K562 (cell line): Measurements from ENCODE around the gene GUCY1A1. TPM values are rescaled to one million over a fixed set of nuclear protein-coding genes. Genes with fewer than 3 reads are reported as not detected.

Source experiments
- ATAC-seq: fragments of 200-7000 bp; cut with Tn5 transposase; 3 replicates; pipeline ENCODE4 v1.9.1; 2020; ENCODE audit warnings: moderate library complexity
- BruUV-seq: library from RNA; stranded (reverse); fragments of 400-500 nt; replicated peaks from 2 replicates; lab custom pipeline; 2021; lab: Mats Ljungman, UMichigan
- CTCF ChIA-PET: fragments of 300-600 bp; formaldehyde crosslinking; extraction: SDS; loops from one replicate; lab custom pipeline; 2021; ENCODE audit warnings: low intra/inter-chr PET ratio; lab: Yijun Ruan, JAX
- POLR2A ChIA-PET: fragments of 300-600, 350-650 bp; sonication (Branson Sonifier 250); formaldehyde crosslinking; extraction: SDS; loops from one replicate; lab custom pipeline; 2021; ENCODE audit warnings: antibody characterized with exemption, inconsistent platforms; lab: Yijun Ruan, JAX
- DNase-seq, 4 experiments: peaks; one replicate each; pipeline versions ENCODE4 v3.0.0 to v3.0.0-alpha.2; 2011 to 2018; ENCODE audit warnings: low spot score in 3 of 4, mixed read lengths in 3 of 4; ENCODE audit errors: extremely low read depth in 1 of 4
- FAIRE-seq: peaks from 2 replicates; lab custom pipeline; 2011; peaks lifted over from hg19 to GRCh38; lab: Jason Lieb, UNC
- H2AFZ ChIP-seq: 2 replicates; pipeline ENCODE4 v1.6.0; 2011; ENCODE audit warnings: low read depth, low read length, control low read depth, inconsistent platforms
- H3K27ac ChIP-seq: fragments of 200-600 bp; 3 replicates; pipeline ENCODE4 v1.8.0; 2011; ENCODE audit warnings: low read depth, mild to moderate bottlenecking, control low read depth, inconsistent platforms, low read length, moderate library complexity, mixed read lengths; ENCODE audit errors: extremely low read depth
- H3K27me3 ChIP-seq, 2 experiments: fragments of 300-600 bp in 1 of 2; 2 replicates in 1 of 2; 3 replicates in 1 of 2; pipeline versions ENCODE4 v1.6.0 to v1.8.0; 2011; ENCODE audit warnings: inconsistent platforms in 2 of 2, low read length in 2 of 2, mild to moderate bottlenecking in 1 of 2, mixed read lengths in 1 of 2, moderate library complexity in 1 of 2; ENCODE audit not compliant: control insufficient read depth in 2 of 2, insufficient read depth in 2 of 2
- H3K36me3 ChIP-seq: fragments of 300-600 bp; 3 replicates; pipeline ENCODE4 v1.8.0; 2011; ENCODE audit warnings: mild to moderate bottlenecking, low read length, inconsistent platforms; ENCODE audit not compliant: control insufficient read depth, insufficient read depth
- H3K4me1 ChIP-seq, 2 experiments: fragments of 200-600 bp in 1 of 2; replicated peaks in 1 of 2; 2 replicates in 1 of 2; 3 replicates in 1 of 2; pipeline versions ENCODE4 v1.5.1 to v1.8.0; 2011; ENCODE audit warnings: inconsistent platforms in 2 of 2, low read length in 2 of 2, mild to moderate bottlenecking in 1 of 2, mixed read lengths in 1 of 2, moderate library complexity in 1 of 2; ENCODE audit not compliant: control insufficient read depth in 2 of 2, insufficient read depth in 2 of 2
- H3K4me2 ChIP-seq: 2 replicates; pipeline ENCODE4 v1.6.1; 2011; ENCODE audit warnings: low read length, control low read depth, inconsistent platforms, mixed read lengths; ENCODE audit not compliant: insufficient read depth
- H3K4me3 ChIP-seq: fragments of 200-600 bp; sonication (generic), shearing (Covaris generic); 2 replicates; pipeline ENCODE4 v1.5.1; 2016; ENCODE audit warnings: control low read depth, inconsistent platforms
- H3K79me2 ChIP-seq: fragments of 200-600 bp; 3 replicates; pipeline ENCODE4 v1.8.0; 2011; ENCODE audit warnings: low read length, inconsistent platforms; ENCODE audit not compliant: control insufficient read depth, insufficient read depth
- H3K9ac ChIP-seq, 2 experiments: 2 replicates each; pipeline versions ENCODE4 v1.6.0 to v1.6.1; 2011; ENCODE audit warnings: low read depth in 2 of 2, low read length in 2 of 2, control low read depth in 1 of 2, inconsistent platforms in 1 of 2, mild to moderate bottlenecking in 1 of 2, mixed read lengths in 1 of 2; ENCODE audit not compliant: insufficient read depth in 1 of 2
- H3K9me1 ChIP-seq: one replicate; pipeline ENCODE4 v1.6.0; 2011; ENCODE audit warnings: inconsistent platforms, mild to moderate bottlenecking, low read length, moderate library complexity; ENCODE audit not compliant: control insufficient read depth, insufficient read depth
- H3K9me3 ChIP-seq: replicated peaks from 2 replicates; pipeline ENCODE4 v1.5.1; 2011; ENCODE audit warnings: low read depth, low read length, inconsistent platforms; ENCODE audit not compliant: control insufficient read depth, insufficient read depth
- H4K20me1 ChIP-seq: replicated peaks from 2 replicates; pipeline ENCODE4 v1.6.1; 2011; ENCODE audit warnings: low read length, inconsistent platforms, mixed read lengths; ENCODE audit not compliant: control insufficient read depth, insufficient read depth
- JUNB ChIP-seq: fragments of 450-650 bp; formaldehyde crosslinking; conservative IDR thresholded peaks from 2 replicates; pipeline ENCODE4 v1.4.0; 2020; ENCODE audit warnings: mild to moderate bottlenecking
- KLF10 ChIP-seq: fragments of 250-450 bp; sonication (Bioruptor Pico); IDR thresholded peaks from 2 replicates; pipeline ENCODE4 v1.6.1; 2021; ENCODE audit warnings: matching md5 sums
- MAX ChIP-seq: sonication (generic); formaldehyde crosslinking; IDR thresholded peaks from 2 replicates; pipeline ENCODE4 v1.9.0; 2022; ENCODE audit warnings: mild to moderate bottlenecking, missing genetic modification reagents
- ZBTB8A ChIP-seq: fragments of 450-650 bp; IDR thresholded peaks from 2 replicates; pipeline ENCODE4 v1.6.1; 2018; ENCODE audit warnings: mild to moderate bottlenecking, moderate library complexity; ENCODE audit not compliant: partially characterized antibody
- ZNF263 ChIP-seq: sonication (generic); formaldehyde crosslinking; IDR thresholded peaks from 2 replicates; pipeline ENCODE4 v1.8.0; 2022; ENCODE audit warnings: mild to moderate bottlenecking, missing genetic modification reagents, borderline replicate concordance
- WGBS: fragments of 100-300 bp; shearing (Covaris generic); methylation state at CpG from one replicate; pipeline ENCODE4 v1.1.6; 2016; ENCODE audit warnings: low coverage, mixed read lengths; ENCODE audit not compliant: insufficient coverage; ENCODE audit errors: missing lambda C conversion rate; 5-methylcytosine and 5-hydroxymethylcytosine counted together
- in situ Hi-C: fragments of 300-500 bp; cut with MboI; formaldehyde crosslinking; loops from 4 replicates; pipeline ENCODE4 v1.15.0; 2018; ENCODE audit warnings: inconsistent platforms, mixed read lengths
- intact Hi-C: fragments of 100-400 bp; cut with micrococcal nuclease; formaldehyde crosslinking; loops from 2 replicates; pipeline ENCODE4 v1.14.2; 2022
- polyA plus RNA-seq, 8 experiments: library from polyadenylated mRNA; depleted of rRNA in 4 of 8; stranded (reverse) in 5 of 8; unstranded in 3 of 8; fragments of >200 nt; fragmentation: Nextera tagmentation in 2 of 8; fragmentation: Illumina TruSeq in 1 of 8; extraction: Ambion mirVana in 2 of 8; extraction: Trizol in 1 of 8; gene quantifications; 2 replicates each; pipeline versions ENCODE4 v1.2.1 to v1.2.3, GENCODE V29; 2011 to 2014; ENCODE audit warnings: inconsistent platforms in 1 of 8, missing spikeins in 1 of 8
- total RNA-seq, 7 experiments: library from RNA; depleted of rRNA in 6 of 7; stranded (reverse); fragments of >200 nt in 6 of 7; fragmentation: Illumina TruSeq in 2 of 7; extraction: Trizol in 2 of 7; gene quantifications; 2 replicates each; pipeline versions ENCODE4 v1.2.1 to v1.2.3, GENCODE V29; 2011 to 2021; ENCODE audit warnings: low replicate concordance in 1 of 7
- TF ChIP-seq, protein P1 (sequence below): fragments of 250-450 bp; sonication (Bioruptor Pico); IDR thresholded peaks from 2 replicates; pipeline ENCODE4 v1.5.0; 2021
- TF ChIP-seq, protein P2 (sequence below): fragments of 250-450 bp; sonication (Bioruptor Pico); IDR thresholded peaks from 2 replicates; pipeline ENCODE4 v1.8.0; 2022; ENCODE audit warnings: inconsistent platforms

Gene GUCY1A1
- total and polyA plus RNA-seq, 9 of the 15 experiments (the other 6 are each of a cell fraction or from before 2014, with no cell fraction given) = not detected

DNA sequence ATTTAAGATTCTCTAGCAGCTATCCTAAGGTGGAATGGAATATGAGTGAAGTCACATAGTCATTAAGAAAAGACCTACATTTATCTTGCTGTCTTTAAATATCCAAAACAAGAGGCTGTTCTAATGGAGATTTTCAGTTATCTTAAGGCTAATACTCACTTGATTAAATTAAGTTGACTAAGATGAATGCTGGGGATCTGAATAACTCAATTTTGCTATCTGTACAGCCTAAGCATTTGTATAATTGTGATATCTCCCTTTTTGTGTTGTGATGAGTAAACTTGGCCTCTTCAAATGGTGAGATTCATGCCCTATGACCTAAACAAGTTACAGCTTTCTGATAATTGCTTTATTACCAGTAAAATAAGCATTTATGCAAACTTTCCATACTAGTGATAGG is 13.6 kb upstream of the GUCY1A1 start:
- no peaks in the 10 kb centered on the region for H3K9me1 ChIP-seq
- no peaks in the 10 kb centered on the region for H3K27me3 ChIP-seq
- TF ChIP-seq ZNF263 (CRISPR knock-in tag) = no peak
- TF ChIP-seq KLF10 (CRISPR knock-in tag) = no peak
- TF ChIP-seq ZBTB8A = no peak
- TF ChIP-seq, protein P1, sequence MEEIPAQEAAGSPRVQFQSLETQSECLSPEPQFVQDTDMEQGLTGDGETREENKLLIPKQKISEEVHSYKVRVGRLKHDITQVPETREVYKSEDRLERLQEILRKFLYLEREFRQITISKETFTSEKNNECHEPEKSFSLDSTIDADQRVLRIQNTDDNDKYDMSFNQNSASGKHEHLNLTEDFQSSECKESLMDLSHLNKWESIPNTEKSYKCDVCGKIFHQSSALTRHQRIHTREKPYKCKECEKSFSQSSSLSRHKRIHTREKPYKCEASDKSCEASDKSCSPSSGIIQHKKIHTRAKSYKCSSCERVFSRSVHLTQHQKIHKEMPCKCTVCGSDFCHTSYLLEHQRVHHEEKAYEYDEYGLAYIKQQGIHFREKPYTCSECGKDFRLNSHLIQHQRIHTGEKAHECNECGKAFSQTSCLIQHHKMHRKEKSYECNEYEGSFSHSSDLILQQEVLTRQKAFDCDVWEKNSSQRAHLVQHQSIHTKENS (CRISPR knock-in tag) = no peak
- no peak for TF ChIP-seq JUNB (CRISPR knock-in tag)
- no peaks in the 10 kb centered on the region for H3K79me2 ChIP-seq
- CTCF ChIA-PET = no interaction called here
- H3K36me3 ChIP-seq = no peaks in the 10 kb centered on the region
- DNase-seq (no peak), ATAC-seq (no peak), FAIRE-seq (no peak)
- no peak overlapping the region for H2AFZ ChIP-seq
- H4K20me1 ChIP-seq = no peaks in the 10 kb centered on the region
- no peak overlapping the region for H3K27ac ChIP-seq
- H3K4me2 ChIP-seq = no peak overlapping the region
- no peaks in the 10 kb centered on the region for H3K4me1 ChIP-seq
- no peaks in the 10 kb centered on the region for H3K9me3 ChIP-seq
- in situ Hi-C loops (no loop called here), intact Hi-C loops (no loop called here)
- BruUV-seq = no TSS peak
- no peak overlapping the region for H3K4me3 ChIP-seq
- no peak overlapping the region for H3K9ac ChIP-seq
- POLR2A ChIA-PET = no interaction called here

DNA sequence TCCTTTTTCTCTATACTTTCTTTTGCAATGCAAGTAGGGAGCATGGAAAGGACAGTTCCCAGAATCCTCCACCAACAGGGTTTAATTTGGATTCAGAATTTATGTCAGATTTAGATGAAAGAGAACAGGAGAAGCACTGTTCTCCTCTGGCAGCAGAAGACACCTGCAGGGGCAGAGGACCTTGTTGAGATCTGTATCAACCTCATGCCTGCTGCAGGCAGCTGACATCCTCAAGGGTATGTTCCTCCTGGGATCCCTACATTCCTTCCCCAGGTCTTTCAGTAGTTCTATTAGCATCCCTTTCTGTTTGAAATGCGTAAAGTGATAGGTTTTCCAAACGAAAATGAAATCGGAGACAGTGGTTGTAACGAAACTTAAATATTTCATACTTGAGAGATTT is 10.6 kb upstream of the GUCY1A1 start:
- Histone ChIP-seq H3K4me2 (no peak overlapping the region), H3K36me3 (no peaks in the 10 kb centered on the region), H3K9me3 (no peaks in the 10 kb centered on the region), H3K4me3 (no peak overlapping the region), H2AFZ (no peak overlapping the region), H3K9ac (no peak overlapping the region), H3K27ac (no peak overlapping the region), H3K27me3 (no peaks in the 10 kb centered on the region), H4K20me1 (no peaks in the 10 kb centered on the region), H3K9me1 (no peaks in the 10 kb centered on the region), H3K4me1 (no peaks in the 10 kb centered on the region), H3K79me2 (no peaks in the 10 kb centered on the region)
- no peak for DNase-seq
- intact Hi-C loops (no loop called here), in situ Hi-C loops (no loop called here)
- WGBS = 0% methylated on average over 4 of the region's 4 CpGs
- FAIRE-seq = no peak
- POLR2A ChIA-PET = no interaction called here
- no TSS peak for BruUV-seq
- CTCF ChIA-PET = no interaction called here
- no peak for TF ChIP-seq MAX (CRISPR knock-in tag)
- TF ChIP-seq, protein P2, sequence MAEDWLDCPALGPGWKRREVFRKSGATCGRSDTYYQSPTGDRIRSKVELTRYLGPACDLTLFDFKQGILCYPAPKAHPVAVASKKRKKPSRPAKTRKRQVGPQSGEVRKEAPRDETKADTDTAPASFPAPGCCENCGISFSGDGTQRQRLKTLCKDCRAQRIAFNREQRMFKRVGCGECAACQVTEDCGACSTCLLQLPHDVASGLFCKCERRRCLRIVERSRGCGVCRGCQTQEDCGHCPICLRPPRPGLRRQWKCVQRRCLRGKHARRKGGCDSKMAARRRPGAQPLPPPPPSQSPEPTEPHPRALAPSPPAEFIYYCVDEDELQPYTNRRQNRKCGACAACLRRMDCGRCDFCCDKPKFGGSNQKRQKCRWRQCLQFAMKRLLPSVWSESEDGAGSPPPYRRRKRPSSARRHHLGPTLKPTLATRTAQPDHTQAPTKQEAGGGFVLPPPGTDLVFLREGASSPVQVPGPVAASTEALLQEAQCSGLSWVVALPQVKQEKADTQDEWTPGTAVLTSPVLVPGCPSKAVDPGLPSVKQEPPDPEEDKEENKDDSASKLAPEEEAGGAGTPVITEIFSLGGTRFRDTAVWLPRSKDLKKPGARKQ (CRISPR knock-in tag) = no peak
- no peak for ATAC-seq
